ENCODE measurements around the gene TTC6.

DNA sequence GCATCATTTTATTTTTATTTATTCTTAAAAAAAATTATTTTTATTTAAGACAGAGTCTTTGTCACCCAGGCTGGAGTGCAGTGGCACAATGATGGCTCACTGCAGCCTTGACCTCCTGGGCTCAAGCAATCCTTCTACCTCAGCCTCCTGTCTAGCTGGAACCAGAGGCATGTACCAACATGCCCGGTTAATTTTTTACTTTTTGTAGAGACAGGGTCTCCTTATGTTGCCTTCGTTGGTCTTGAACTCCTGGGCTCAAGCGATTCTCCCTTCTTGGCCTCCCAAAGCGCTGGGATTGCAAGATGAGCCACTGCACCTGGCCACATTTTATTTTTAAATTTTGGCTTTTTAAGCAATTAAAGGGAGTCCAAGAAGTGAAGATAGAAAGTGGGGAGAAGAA lies 21.4 kb downstream of the TTC6 start:
- TF ChIP-seq GATA2 (IDR thresholded peaks at IDR 0.05; ENCODE audit: low read depth, low read length): no peak
- no peak for TF ChIP-seq GATA3 (IDR thresholded peaks at IDR 0.05; ENCODE audit: low read depth, low read length)

Data from SH-SY5Y (cell line).